GM19395 (cell line): Measurements from ENCODE around the gene TET2.
"Not testable (repeated sequence)": the region's sequence is repeated elsewhere in the genome, so short reads cannot be mapped to it uniquely, and the experiment has no call there.

Source experiments
- ATAC-seq: cut with Tn5 transposase; IDR thresholded peaks from one replicate; pipeline ENCODE4 v1.9.1; 2021; ENCODE audit warnings: mild to moderate bottlenecking, moderate library complexity; ENCODE audit not compliant: unreplicated experiment

TET2 gene

DNA sequence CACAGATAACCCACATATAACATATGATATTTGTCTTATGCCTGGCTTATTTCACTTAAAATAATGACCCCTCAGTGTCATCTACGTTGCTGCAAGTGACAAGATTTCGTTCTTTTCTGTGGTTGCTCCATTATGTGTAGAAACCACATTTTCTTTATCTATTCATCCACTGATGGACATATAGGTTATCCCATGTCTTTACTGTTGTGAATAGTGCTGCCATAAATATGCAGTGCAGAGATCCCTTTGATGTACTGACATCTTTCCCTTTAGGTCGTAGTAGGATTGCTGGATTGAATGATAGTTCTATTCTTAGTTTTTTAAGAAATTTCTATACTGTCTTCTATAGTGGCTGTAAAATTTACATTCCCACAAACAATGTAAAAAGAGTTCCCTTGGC is 135.8 kb downstream of the TET2 start:
- no peak for ATAC-seq

DNA sequence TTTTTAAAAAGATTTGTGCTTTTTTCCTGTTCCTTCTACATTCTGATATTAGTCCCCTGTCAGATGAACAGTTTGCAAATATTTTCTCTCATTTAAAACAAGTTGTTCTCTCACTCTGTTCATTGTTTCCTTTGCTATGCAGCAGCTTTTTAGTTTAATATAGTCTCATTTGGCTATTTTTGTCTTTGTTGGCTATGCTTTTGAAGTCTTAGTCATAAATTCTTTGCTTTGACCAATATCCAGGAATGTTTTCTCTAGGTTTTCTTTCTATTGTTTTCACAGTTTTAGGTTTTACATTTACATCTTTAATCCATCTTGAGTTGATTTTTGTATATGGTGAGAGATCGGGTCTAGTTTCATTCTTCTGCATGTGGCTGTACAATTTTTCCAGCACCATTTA is 136.8 kb downstream of the TET2 start:
- no peak for ATAC-seq

DNA sequence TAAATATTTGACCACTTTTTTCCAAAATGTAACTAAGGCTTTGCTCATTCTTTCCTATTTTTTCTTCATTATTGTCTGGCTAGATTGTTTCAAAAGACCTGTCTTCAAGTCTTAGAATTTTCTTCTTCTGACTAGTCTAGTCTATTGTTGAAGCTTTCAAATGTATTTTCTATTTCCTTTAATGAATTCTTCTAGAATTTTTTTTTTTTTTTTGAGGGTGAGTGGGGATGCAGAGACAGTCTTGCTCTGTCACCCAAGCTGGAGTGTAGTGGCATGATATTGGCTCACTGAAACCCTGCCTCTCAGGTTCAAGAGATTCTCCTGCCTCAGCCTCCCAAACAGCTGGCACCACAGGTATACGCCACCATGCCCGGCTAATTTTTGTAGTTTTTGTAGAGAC is 141.4 kb downstream of the TET2 start:
- ATAC-seq = no peak

DNA sequence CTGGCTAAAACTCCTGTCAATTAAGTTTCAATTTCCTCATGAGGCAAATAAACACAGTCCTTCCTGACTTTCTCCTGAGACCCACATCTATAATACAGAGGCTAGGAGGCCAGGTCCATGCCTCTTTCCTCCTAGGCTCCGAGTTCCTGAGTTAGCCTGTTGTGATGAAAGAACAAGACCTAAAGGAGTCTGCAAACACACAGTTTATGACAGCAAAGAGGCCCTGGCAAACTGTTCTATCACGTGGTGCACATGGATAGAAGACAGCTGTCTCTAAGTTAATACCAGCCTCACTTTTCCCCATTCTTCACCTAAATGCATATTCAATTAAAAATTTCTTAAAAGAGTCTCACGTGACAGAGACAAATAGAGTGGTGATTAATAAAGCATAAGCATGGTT is 145.2 kb downstream of the TET2 start:
- ATAC-seq = no peak

DNA sequence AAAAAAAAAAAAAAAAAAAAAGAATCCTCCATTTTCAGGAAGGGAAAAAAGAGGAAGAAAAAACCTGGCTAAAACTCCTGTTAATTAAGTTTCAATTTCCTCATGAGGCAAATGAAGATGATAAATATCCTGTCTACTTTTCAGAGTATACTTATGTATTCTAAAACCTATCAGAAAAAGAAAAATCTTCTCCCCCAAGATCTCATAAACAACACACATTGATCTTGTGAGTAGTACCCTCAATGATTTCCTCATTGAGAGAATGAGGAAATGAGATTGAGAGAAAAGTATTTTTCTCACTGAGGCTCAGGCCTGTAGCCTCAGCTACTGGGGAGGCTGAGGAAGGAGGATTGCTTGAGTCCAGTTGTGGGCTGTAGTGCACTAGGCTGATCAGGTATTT is 146.7 kb downstream of the TET2 start:
- ATAC-seq = no peak

DNA sequence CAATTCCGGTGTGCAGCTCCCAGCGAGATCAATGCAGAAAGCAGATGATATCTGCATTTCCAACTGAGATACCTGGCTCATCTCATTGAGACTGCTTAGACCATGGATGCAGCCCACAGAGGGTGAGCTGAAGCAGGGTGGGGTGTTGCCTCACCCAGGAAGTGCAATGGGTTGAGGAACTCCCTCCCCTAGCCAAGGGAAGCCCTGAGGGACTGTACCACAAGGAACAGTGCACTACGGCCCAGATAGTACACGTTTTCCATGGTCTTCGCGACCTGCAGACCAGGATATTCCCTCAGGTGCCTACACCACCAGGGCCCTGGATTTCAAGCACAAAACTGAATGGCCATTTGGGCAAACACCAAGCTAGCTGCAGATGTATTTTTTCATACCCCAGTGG is 150.0 kb downstream of the TET2 start:
- no peak for ATAC-seq

DNA sequence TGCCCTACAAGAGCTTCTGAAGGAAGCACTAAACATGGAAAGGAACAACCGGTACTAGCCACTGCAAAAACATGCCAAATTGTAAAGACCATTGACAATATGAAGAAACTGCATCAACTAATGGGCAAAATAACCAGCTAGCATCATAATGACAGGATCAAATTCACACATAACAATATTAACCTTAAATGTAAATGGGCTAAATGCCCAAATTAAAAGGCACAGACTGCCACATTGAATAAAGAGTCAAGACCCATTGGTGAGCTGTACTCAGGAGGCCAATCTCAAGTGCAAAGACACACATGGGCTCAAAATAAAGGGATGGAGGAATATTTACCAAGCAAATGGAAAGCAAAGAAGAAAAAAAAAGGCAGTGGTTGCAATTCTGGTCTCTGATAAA is 152.4 kb downstream of the TET2 start:
- ATAC-seq = not testable (repeated sequence)

DNA sequence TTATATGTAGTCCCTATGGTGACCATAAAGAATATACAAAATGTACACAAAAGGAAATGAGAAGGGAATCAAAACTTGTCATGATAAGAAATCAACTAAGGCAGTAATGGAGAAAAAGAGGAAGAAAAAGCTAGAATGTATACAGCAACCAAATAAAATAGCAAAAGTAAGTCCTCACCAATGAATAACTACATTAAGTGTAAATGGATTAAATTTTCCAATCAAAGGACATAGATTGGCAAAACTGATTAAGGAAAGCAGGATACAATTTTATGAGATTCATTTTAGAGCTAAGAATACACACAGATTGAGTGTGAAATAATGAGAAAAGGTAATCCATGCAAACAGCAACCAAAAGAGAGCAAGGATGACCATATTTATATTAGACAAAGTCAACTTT is 157.4 kb downstream of the TET2 start:
- ATAC-seq = no peak

DNA sequence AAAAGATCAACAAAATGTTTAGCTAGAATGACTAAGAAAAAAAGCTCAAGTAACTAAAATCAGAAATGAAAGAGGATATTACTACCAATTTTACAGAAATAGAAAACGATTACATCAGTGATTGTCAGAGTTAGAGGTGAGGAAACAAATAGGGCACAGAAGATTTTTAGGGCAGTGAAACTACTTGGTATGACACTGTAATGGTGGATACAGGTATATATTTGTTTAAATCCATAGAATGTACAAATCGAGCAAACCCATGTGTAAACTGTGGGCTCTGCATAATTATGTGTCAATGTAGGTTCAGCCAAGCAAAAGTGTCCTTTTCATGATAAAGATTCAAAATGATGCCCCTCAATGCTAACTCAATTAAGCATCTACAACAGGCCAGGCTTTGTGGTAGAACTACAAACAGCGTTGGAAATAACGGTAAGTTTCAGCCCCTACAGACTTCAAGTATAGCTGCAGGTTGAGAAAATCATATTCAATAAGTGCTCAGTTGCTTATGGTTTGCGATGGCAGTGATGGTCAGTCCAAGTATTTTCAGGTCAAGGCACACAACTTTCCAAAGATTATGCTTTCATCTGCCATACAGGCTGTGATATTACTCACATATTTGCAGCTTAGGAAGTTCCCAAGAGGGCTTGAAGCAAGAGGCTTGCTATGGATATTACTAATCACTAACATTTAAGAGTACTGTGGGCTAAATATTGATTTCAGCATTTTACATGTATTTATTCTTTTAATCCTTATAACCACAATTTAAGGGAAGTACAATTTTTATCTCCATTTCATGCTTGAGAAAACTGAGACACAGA is 158.6 kb downstream of the TET2 start:
- peak; percentile 43 for ATAC-seq

DNA sequence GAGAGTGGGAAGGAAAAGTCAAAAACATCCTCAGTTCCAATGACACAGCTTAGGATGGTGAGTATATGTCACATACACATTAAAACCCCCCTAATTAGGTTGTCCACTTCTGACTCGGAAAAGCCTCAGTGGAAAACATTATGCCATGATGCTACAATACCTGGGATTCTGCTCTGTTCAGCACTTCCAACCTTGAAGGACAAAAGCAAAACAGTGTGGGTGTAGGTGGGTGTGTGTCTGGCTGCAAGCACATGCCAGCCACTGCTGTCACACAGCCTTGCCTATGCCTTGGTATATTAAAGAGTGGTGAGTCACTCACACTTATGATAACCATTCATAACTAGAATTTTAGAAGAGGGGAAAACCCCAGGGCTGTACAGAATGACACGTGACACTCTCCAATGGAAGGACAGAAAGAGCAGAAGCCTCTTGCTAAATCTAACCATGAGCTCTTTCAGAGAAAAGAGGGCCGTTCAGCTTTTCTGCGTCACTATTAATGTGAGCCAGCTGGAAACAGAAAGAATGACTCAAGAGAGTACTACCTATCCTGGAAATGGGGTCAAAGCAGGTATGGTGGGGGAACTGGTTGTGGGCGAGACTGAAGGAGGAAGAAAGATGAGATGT is 159.6 kb downstream of the TET2 start:
- peak; percentile 94 for ATAC-seq

DNA sequence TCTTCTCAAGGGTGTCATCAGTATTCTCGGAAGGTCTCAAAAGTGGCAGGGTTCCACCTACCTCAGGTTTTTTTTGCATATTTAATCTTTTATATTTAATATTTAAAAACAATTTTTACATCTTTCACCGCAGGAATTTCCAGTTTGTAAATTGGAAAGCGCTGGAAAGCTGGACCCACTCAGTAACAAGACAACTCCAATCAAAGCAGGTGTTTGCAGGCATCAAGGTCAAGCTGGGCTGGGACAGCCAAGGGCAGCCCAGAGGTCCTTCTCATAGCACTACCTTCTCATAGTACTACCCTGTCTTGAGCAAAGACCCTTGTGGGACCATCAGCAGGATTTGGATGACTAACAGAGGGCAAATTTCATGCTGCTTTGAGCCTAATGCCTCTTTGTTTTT is 160.1 kb downstream of the TET2 start:
- no peak for ATAC-seq

DNA sequence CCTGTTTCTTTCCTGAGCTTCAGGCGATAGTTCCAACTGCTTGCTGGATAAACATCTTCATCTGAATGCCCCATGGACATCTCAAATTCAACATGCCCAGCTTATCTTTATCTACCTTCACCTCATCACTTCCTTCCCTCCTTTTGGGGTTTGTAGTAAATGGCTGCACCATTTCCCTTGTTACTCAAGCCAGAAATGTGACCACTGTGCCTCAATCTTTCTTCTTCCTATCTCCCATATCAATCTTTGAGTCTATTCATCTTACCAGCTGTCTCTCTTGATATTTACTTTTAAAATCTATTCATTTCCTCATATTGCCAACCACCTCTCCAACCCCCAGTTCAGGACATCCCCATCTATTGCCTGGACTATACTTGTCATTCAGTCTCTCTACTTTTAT is 171.8 kb downstream of the TET2 start:
- ATAC-seq = no peak

DNA sequence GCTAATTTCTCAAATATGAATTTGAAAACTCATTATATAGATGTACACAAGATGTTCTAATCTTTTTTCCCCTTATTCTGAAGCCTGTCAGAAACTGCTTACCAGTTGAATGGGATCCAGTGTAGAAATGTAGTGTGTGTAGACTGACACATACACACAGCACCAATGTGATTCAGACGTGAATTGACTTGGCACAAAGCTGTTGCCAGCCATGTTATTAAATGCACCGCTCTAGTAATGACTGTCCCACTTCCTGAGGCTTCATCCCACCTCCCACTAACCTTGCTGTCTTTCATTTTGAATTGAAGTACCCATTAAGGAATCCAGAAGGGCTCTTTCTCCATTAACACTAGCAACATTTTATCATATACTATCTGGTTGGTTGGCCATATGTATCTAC is 180.5 kb downstream of the TET2 start:
- ATAC-seq = no peak

DNA sequence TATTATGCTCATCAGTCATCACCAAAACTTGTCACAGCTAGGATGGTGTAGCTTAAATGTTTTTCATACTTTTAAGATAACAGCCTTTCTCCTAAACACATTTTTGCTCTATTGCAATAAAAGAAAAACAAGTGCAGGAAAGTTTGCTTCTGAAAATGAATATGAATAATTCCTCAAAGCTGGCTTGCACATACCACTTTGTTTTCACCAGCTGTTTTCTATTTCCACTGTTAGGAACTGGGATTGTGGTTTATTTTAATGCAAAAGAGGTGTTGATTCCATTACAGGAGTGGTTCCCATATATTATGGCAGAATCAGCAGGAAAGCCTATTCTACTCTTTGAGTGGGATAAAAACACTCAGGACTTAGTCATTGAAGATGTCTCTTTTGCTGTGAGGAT is 181.3 kb downstream of the TET2 start:
- ATAC-seq = no peak

DNA sequence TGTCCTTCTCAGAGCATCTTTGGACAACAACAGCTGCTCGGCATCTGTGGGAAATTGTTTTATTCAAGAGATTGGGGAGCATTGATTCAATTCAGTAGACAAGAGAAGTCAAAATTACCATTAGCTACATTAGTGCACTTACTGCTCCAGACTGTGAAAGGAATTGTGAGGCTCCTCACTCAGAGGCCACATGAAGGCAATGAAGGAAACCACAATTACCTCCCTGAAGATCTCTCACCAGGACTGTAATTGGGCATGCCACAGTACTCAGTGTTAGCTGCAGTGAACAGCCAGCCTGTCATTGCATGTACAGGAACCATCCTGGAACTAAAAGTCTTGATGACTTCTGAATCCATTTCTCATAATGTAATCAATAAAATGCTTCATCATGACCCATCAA is 182.4 kb downstream of the TET2 start:
- no peak for ATAC-seq
